T-helper 1 cell treated with Interleukin-12 subunit alpha and Interleukin-12 subunit beta and Interleukin-4 antibody, amounts not matched to agents 30 ng/mL and 1 ng/mL, for 36 hours (primary cell): ENCODE results near the gene ABCB8. TPM values are rescaled to one million over a fixed set of nuclear protein-coding genes. Genes with fewer than 3 reads are reported as not detected.

Source experiments
- intact Hi-C: fragments of 100-400 bp; cut with micrococcal nuclease; formaldehyde crosslinking; loops from one replicate; pipeline ENCODE4 v1.15.1; 2024
- total RNA-seq: library from RNA; stranded (reverse); gene quantifications from 2 replicates; pipeline ENCODE4 v1.2.3, GENCODE V29; 2022

Gene ABCB8
- total RNA-seq, 1 donor from 2014 or later = 53.8 TPM

- intact Hi-C loops = no loop called here
Observed at GRCh38 chr7:151068069-151068773, 40.0 kb downstream of the ABCB8 start.

- intact Hi-C loops = no loop called here
Observed at GRCh38 chr7:151069841-151070573, 41.8 kb downstream of the ABCB8 start.

- intact Hi-C loops = no loop called here
Observed at GRCh38 chr7:151070574-151070960, 42.3 kb downstream of the ABCB8 start.

- intact Hi-C loops = no loop called here
Observed at GRCh38 chr7:151071032-151071866, 43.0 kb downstream of the ABCB8 start.

GRCh38 chr7:151073990-151074389, 45.7 kb downstream of the ABCB8 start:
- intact Hi-C loops = no loop called here

- intact Hi-C loops = no loop called here
Observed at GRCh38 chr7:151074817-151075661, 46.8 kb downstream of the ABCB8 start.

GRCh38 chr7:151075662-151075971, 47.4 kb downstream of the ABCB8 start:
- intact Hi-C loops = no loop called here

GRCh38 chr7:151075978-151076426, 47.8 kb downstream of the ABCB8 start:
- intact Hi-C loops = no loop called here

- intact Hi-C loops = no loop called here
Observed at GRCh38 chr7:151076863-151077704, 48.8 kb downstream of the ABCB8 start.

- intact Hi-C loops = no loop called here
Observed at GRCh38 chr7:151077705-151078232, 49.5 kb downstream of the ABCB8 start.

- intact Hi-C loops = no loop called here
Observed at GRCh38 chr7:151078233-151079040, 50.2 kb downstream of the ABCB8 start.

- intact Hi-C loops = no loop called here
Observed at GRCh38 chr7:151079199-151079910, 51.1 kb downstream of the ABCB8 start.

- intact Hi-C loops = loop anchor here (1.0 to 10.0 kb wide), 8 partner anchors 22 to 1885 kb away; partner anchors contain the start of genes ACTR3C, LRRC61, ZNF282 and ZNF467
Observed at GRCh38 chr7:151080067-151080521, 51.8 kb downstream of the ABCB8 start.

- intact Hi-C loops = loop anchor here (1.0 to 10.0 kb wide), 8 partner anchors 22 to 1886 kb away; partner anchors contain the start of genes ACTR3C, LRRC61, ZNF282 and ZNF467
Observed at GRCh38 chr7:151080522-151081169, 52.4 kb downstream of the ABCB8 start, which contains the start of gene FASTK. Gene FASTK (minus strand): TSS chr7:151080809. CDS start chr7:151080766, 43 bp downstream.

- intact Hi-C loops = loop anchor here (5.0 to 10.0 kb wide), 4 partner anchors 707 to 1887 kb away; partner anchors contain the start of genes ACTR3C, LRRC61, ZNF282 and ZNF467
Observed at GRCh38 chr7:151081170-151082101, 53.2 kb downstream of the ABCB8 start.
